Stimulated activated CD4-positive, alpha-beta T cell treated with anti-CD3 and anti-CD28 coated beads, Interleukin-2, amount 100 ng/mL, for 4 hours (primary cell): Measurements from ENCODE around the gene NOL3.

Experiments used
- DNase-seq: peaks from one replicate; pipeline ENCODE4 v3.0.0-alpha.2; 2020; ENCODE audit warnings: low read depth

NOL3 gene

DNA sequence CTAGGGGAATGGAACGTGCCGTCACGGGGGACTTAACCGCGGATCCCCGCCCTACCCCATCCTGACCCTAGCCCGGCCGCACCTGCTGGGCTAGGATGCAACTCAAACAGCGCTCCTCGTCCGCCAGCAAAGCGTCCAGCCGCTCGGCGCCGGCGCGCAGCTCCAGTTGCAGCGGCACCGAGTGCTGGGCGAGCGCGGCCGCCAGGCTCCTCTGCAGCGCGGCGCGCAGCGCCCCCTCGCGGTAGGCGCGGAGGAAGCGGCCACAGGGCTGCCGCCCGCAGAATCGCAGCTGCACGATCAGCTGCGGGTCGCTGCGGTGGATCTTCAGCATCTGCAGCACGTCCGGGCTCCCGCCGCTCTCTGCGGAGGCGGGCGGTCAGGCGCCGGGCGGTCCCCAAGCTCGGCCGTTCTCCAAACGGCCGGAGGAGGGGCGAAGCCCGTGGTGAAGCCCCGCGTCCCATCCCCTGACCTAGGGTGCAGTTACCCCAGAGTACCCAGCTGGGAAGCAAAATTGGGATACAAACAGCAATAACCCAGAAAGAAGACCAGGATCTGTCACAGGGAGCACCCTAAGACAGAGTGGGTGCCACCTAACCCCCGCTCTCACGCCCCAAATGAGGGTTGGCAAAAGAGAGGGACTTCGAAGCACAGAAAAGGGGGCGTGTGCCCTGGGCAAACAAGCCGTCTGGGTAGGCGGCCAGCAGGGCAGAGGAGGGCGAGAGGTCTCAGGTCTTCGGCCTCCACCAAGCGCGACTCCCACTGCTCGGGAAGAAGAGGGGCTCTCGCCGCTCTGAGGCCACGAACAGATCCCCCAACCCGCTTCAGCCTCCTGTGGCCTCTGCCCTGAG, 14.8 kb upstream of the NOL3 start:
- DNase-seq: peak; percentile 71

DNA sequence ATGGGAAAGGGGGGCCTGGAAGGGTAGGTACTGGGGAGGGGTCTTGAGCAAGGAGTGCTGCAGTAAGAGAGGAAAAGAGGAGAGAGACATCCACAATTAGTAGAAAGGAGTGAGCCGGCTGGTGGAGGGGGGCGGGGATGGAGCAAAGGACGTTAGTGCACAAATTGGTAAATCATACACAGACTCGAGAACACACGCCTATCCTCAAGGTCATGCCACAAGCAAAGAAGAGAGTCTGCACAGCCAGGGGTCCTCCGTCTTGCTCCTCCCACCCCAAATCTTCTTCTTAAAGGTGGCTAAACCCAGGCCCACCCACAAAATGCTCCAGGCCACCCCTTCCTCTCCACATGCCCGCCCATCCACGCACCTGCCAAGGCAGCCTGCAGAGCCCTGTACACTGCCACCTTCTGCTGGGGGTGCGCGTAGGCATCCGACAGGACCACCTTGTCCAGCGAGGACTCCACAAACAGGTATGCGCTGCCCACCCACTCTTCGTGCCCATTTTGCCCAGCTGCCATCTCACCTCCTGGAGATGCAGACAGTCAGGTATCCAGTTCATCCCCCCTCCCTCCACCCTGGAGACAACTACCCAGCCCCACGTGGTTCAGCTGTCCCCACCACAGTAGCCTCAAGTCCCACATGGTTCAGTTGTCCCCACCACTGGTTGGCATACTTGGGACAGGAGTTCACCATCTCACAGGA, 14.0 kb upstream of the NOL3 start:
- no peak for DNase-seq

DNA sequence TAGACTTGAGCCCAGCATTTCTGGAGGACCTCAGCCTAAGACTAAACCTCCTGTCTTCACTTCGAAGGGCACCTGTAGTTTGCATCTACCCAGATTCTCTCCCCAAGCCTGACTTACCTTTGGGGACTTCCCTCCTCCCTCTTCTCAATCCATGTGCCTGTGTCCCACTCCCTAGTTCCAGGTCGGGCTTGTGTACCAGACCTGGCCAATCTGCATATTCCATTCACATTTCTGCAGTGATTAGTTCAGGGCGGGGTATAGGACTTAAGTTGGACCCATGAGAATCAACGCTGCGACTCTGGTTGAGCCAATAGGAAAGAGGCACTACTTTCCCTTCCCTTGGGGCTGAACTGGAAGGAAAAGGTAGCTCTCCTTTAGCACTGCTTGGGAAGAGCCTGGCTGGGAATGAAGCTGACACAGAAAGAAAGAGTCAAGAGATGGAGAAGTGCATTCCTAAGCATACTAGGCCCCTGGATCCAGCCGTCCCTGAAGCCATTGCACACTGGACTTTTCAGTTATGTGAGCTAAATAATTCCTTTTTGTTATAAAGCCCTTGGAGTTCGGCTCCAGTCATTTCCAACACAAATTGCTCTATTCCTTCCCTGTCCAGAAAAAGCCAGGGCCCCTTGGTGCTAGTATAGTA, 13.1 kb upstream of the NOL3 start:
- no peak for DNase-seq

DNA sequence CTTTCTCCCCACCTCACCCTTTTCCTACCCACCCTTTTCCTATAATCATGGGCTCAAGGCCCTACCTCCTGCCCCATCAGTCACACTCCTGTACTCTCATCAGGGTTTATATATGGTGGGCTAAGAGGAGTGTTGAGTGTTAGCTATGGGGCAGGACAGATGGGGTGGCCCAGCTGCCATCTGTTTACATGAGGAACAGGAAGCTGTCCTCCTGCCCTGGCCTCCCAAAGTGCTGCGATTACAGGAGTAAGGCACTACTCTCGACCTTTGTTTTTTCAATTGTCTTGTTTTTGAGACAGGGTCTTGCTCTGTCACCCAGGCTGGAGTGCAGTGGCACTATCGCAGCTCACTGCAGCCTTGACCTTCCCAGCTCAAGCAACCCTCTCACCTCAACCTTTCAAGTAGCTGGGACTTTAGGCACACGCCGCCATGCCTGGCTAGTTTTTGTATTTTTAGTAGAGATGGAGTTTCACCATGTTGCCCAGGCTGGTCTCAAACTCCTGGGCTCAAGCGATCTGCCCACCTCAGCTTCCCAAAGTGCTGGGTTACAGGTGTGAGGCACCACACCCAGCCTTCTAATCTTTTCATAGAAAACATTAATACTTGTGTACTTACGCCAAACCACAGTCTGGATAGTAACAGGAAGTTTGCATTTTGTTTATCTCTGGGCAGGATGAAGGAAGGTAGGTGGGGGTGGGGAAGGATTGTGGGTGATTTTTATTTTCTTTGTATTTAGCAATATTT, 12.3 kb upstream of the NOL3 start:
- DNase-seq: no peak

DNA sequence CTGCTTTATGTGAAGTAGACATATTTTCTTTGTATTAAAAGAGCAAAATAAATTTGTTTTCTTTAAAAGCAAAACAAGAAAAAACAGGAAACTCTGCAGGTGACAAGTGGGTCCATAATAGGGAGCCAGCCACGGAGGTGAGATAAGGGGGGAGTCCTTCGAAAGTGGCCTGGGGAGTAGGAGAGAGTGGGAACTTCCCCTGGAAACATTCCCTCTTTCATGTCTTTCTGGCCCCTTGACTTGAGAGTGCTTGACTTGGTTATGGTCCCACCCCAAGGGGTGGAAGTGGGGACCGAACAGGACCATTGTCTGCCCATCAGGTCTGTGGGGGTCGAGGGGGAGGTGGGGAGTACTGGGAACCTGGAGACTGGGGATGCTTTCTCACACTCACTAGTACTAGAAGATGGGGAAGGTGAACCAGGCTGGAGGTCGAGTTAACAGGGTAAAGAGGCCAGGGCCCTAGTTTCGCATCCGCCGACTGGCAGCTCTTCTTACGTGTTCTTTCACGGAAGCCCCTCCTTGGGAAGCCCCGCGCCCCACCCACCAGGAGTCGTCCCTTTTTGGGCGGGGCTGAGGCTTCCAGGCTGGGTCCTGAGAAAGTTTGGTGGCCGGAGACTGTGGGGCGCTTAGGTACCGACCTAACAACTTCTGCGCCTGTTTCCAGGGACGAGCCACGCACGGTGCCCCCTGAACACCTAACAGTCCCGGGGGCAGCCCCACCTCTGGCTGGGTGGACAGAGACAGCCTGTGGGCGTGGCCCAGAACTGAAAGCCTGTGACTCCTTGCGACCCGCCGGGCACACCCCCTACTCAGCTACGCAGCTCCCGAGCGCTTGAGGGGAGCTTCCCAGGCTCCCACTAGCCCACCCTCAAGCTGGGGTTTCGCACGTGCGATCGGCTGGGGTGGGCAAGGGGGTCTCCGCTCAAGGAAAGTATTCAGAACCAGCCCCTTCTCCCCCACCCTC, 11.4 kb upstream of the NOL3 start:
- peak; percentile 75 for DNase-seq

DNA sequence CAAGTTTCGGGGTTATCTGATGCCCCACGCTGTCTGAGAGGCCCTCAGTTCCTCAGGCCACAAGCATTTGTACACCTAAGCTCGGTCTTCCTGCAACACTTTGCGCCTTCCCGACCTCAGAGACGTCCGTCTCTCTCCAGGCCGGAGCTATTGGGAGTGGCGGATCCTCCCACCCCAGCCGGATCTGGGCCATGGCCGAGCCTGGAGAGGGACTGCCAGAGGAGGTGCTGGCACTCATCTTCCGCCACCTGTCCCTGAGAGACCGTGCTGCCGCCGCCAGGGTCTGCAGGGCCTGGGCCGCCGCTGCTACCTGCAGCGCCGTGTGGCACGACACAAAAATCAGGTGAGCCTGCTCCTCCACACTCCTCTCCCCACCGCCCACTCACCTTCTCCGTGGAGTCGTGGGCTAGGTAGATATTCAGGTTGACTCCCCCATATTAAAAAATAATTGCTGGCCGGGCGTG, 8.7 kb upstream of the NOL3 start:
- DNase-seq: no peak

DNA sequence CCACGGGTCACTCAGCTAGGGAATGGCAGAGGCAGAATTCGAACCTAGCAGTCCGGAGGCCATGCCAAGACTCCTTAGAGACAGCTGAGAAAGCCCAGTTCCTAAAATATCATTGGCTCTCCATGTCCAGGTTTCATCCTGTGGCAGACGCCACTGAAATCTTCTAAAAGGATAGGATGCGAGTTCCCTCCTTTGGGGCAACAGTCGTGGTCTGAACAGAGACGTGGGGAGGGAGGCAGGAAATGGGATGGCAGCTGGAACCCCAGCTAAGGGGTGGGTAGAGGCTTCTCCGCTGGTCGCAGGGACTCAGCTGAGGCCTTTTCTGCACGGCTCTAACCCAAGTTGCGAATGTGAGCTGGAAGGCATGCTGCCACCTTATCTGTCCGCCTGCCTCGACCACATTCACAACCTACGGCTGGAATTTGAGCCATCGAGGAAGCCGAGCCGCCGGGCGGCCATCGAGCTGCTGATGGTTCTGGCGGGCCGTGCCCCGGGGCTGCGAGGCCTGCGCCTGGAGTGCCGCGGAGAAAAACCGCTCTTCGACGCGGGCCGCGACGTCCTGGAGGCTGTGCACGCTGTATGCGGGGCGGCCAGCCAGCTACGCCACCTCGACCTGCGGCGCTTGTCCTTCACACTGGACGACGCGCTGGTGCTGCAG, 7.7 kb upstream of the NOL3 start:
- DNase-seq: no peak

DNA sequence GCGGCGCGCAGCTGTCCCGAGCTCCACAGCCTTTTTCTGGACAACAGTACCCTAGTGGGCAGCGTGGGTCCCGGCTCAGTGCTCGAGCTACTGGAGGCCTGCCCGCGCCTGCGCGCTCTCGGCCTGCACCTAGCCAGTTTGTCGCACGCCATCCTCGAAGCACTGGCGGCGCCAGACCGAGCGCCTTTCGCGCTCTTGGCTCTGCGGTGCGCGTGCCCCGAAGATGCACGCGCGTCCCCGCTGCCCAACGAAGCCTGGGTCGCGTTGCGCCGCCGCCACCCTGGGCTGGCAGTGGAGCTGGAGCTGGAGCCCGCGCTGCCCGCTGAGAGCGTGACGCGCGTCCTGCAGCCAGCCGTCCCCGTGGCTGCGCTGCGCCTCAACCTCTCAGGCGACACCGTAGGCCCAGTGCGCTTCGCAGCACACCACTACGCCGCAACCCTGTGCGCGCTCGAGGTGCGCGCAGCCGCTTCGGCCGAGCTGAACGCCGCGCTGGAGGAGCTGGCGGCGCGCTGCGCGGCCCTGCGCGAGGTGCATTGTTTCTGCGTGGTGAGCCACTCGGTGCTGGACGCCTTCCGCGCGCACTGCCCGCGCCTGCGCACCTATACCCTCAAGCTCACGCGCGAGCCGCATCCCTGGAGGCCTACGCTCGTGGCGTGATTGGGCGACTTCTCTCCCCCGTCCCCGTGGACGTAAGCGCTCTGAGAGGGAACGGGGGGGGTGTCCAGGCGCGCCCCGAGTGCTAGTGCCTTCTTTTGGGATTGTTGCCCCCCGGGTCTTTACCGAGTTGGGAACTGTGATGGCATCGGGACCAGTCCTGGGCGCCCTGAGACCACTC, 7.0 kb upstream of the NOL3 start:
- no peak for DNase-seq

DNA sequence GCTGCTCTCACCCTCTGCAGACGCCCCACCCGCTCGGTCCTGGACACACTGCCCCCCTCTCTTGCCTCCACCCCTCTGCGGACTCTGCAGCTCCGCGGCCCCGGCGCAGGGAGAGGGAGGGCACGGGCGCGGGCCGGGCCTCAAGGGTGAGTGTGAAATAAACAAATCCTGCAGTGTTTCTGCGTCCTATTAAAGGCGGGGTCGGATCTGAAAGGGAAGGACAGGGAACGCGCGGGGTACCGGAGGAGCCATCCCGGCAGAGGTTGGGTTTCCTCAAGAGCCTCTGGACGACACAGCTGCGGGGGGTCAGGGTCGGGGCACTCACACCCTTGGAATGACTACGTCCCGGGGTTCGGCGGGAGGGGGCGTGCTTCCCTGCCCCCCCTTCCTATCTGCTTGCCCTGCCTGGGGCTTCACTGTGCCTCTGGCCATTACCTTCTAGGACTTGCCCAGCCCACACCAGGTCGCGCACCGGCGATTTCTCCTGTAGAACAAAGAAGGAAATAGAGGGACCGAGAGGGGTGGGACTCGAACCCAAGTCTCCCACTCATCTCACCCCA, 6.3 kb upstream of the NOL3 start:
- DNase-seq: no peak

DNA sequence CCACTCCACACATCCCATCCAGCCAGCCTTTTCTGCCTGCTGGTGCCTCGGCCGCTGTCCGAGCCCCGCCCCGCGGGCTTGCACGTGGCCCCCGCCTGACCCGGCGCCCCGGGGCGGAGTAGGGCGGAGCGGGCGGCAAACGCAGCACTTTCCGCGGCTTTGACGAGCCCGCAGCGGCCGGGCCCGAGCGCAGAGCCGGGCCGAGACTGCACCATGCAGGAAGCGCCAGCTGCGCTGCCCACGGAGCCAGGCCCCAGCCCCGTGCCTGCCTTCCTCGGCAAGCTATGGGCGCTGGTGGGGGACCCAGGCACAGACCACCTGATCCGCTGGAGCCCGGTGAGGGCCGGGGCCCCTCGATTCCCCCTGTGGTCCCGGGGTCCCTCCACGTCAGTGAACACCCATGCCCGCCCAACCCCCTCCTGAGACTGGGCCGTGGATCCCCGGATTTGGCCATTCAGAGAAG, 5.7 kb upstream of the NOL3 start, which contains the start of gene HSF4:
HSF4 (plus strand) TSS at position 147 of the 463 bp plus-strand sequence; CDS start at position 214, 67 bp downstream.
- no peak for DNase-seq

DNA sequence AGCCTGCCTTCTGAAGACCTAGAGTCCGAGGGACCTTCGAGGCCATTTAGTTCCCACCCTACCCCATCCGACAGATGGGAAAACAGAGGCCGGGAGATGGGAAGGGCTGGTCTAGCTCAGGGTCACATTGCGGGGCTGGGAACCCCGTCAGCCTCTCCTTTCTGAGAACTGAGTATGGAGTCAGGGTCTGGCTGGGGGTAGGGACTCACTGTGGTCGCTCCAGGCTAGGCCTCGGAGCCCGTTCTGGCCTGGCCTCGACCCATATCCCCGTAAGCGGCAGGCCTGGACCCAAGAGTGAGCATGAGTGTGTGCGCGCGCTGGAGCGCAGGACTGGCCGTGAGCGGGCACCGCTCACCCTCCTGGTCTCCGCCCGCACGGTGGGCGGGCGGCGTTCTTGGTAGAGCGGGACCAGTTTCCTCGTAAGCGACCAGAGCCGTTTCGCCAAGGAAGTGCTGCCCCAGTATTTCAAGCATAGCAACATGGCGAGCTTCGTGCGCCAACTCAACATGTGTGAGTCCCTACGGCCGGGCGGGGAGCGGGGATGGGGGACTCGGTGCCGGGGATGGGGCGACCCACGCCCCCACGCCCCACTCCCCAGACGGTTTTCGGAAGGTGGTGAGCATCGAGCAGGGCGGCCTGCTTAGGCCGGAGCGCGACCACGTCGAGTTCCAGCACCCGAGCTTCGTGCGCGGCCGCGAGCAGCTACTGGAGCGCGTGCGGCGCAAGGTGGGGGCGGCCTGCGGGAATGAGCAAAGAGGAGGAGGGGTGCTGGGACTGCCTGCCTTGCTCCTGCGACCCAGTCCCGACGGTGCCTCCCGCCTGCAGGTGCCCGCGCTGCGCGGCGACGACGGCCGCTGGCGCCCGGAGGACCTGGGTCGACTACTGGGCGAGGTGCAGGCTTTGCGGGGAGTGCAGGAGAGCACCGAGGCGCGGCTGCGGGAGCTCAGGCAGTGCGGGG, 4.9 kb upstream of the NOL3 start:
- no peak for DNase-seq

DNA sequence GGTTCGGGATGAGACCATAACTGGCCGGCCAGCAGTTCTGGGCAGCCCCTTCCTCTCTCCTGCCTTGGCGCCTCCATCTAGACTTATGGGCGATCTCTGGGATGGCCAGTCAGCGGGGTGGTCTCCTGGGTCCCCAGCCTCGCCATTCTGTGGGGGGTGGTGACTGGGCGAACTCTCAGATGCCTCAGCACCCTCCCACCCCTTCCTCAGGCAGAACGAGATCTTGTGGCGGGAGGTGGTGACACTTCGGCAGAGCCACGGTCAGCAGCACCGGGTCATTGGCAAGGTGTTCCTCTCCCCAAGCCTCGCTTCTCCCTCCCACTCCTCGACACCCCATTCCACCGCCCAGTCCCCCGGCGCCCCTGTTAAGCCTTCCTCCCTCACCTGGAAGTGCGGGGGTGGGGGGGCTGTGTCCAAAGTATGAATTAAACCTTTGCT, 4.2 kb upstream of the NOL3 start:
- no peak for DNase-seq

DNA sequence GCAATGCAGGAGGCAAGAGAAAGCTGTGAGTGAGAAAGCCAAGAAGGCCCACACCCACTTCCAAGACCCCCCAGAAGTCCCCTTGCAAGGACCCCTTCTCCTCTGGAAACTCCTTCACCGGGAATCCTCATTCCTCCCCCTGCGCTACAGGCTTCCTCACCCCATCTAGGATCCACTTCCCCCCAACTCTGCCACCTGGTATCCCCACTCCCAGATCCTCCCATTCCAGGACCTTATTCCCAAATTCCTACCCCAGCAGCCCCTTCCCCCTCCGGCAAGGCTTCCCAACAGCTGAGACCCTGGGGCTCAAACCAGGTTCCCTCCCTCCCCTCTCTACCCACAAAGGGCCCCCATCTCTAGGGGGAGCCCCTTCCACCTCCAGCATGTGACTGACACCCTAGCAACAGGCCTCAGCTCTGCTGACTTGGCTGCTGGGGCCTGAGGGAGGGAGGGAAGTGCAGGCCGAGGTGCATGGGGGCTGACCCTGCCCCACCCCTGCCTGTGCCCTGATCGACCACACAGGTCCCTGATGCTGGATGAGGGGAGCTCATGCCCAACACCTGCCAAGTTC, 3.7 kb upstream of the NOL3 start:
- DNase-seq: no peak

DNA sequence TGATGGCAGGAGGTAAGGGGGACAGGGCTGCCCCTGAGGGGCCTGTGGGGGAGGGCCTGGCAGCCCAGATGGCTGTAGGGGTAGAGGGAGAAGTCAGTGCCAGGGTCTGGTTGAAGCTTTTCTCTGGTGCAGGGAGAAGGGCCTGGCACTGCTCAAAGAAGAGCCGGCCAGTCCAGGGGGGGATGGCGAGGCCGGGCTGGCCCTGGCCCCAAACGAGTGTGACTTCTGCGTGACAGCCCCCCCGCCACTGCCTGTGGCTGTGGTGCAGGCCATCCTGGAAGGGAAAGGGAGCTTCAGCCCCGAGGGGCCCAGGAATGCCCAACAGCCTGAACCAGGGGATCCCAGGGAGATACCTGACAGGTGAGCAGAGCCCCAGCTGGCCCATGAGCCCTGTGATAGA, 2.8 kb upstream of the NOL3 start:
- DNase-seq: no peak

DNA sequence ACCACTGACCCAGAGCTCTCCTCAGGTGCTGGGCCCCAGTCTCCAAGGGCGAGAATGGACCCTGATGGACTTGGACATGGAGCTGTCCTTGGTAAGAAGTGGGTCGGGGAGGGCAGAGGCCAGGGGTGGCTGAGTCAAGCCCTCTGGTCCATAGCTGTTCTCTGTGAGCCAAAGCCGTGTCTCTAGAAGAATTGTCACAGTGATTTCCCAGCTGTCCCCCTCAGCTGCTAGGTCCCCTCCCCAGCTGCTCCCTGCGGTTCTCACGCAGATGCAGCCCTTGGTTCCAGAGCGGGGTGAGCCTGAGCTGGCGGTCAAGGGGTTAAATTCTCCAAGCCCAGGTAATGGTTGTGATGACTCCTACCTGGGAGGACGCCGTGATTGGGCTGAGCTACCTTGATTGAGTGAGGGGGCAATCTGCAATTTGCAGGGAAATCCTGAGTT, 1.3 kb upstream of the NOL3 start:
- DNase-seq: no peak

DNA sequence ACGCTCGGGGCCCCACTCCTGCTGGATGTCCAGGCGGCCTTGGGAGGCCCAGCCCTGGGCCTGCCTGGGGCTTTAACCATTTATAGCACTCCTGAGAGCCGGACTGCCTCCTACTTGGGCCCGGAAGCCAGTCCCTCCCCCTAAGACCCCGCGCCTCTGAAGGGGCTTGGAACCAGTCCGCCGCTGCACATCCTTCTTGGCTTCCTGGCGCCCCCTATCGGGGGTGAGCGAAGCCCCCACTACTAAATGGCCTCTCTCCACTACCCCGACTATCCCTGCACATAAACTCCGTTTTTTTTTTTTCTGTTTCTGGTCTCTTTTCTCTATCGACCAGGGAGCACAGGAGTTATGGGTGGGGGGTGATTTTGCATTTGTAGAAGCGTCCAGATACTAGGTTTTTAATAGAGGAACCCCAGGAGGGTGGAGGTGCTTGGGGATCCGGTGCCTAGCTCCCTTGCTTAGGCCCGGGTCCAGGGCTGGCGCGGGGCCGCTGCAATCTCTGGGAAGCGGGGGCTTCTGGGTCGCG, 633 bp upstream of the NOL3 start:
- no peak for DNase-seq
